ENCODE measurements around the gene LCNL1.
A peak's percentile ranks its signal among the peaks of the same experiment; 100 is the strongest.

Gene LCNL1

DNA sequence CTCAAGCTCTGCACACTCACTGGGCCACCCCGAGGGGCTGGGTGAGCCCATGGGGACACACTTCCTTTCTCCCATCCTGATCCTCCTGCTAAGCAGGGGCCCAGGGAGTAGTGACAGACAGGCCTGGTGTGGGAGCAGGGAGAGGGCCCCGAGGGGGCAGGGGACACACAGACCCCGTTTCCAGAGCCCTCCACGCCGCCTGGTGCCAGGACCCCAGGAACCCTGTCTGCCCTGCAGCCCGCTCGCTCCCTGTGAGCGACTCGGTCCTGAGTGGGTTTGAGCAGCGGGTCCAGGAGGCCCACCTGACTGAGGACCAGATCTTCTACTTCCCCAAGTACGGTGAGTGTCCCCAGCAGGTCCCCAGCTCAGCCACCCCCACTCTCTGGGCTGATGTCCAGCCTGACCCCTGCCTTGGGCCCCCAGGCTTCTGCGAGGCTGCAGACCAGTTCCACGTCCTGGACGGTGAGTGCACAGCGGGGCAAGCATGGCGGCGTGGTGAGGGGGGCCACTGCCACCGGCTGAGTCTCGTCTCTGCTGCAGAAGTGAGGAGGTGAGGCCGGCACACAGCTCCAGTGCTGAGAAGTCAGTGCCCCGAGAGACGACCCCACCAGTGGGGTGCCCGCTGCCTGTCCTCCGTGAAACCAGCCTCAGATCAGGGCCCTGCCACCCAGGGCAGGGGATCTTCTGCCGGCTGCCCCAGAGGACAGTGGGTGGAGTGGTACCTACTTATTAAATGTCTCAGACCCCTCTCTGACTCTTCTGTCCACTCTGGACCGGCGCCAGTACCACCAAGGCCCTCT, 36.4 kb upstream of the LCNL1 start:
- H3K36me3 ChIP-seq (ENCODE audit: control insufficient read depth in 1 of 2, insufficient read depth in 2 of 2, low read length in 2 of 2), result peaks cover 20% of the 10 kb centered on the region in 2 experiments
- no peak overlapping the region for H2AK5ac ChIP-seq (ENCODE audit: low read length)
- no peak overlapping the region for H4K8ac ChIP-seq (ENCODE audit: low read depth, low read length)
- H3K9ac ChIP-seq (ENCODE audit: low read length), result no peak overlapping the region
- peak overlapping the region; percentile 15 for H4K91ac ChIP-seq (ENCODE audit: low read depth, low read length)
- no peak overlapping the region for H4K12ac ChIP-seq (ENCODE audit: low read depth, low read length)
- no peak overlapping the region for H3K14ac ChIP-seq (ENCODE audit: low read length)
- H3K27me3 ChIP-seq (ENCODE audit: insufficient read depth, low read length), result no peaks in the 10 kb centered on the region
- no peak overlapping the region for H2BK120ac ChIP-seq (ENCODE audit: insufficient read depth, low read length, poor library complexity)
- no peak overlapping the region for H3K27ac ChIP-seq (ENCODE audit: low read depth, low read length)
- no peak overlapping the region for H2AFZ ChIP-seq (ENCODE audit: insufficient read depth, low read length, poor library complexity)
- H2BK5ac ChIP-seq (ENCODE audit: low read depth, low read length, poor library complexity), result no peak overlapping the region
- DNase-seq, result no peak
- H3K4me3 ChIP-seq (ENCODE audit: low read depth, low read length), result no peak overlapping the region
- no peak overlapping the region for H3K18ac ChIP-seq (ENCODE audit: low read length)
- peaks cover 15 to 23% of the 10 kb centered on the region in 2 experiments for H3K4me1 ChIP-seq (ENCODE audit: control insufficient read depth in 1 of 2, insufficient read depth in 2 of 2, low read length in 2 of 2)
- H3K9me3 ChIP-seq (ENCODE audit: insufficient read depth, low read depth, low read length), result peaks cover 3% of the 10 kb centered on the region
- no peak overlapping the region for H3K4me2 ChIP-seq (ENCODE audit: low read length)
- peaks cover 16% of the 10 kb centered on the region for H3K79me2 ChIP-seq (ENCODE audit: control insufficient read depth, insufficient read depth, low read length, poor library complexity)
- H2BK12ac ChIP-seq (ENCODE audit: low read length), result no peak overlapping the region
- H3K4ac ChIP-seq (ENCODE audit: low read depth, low read length), result no peak overlapping the region
- no CpG with 5 or more reads among the region's 27 CpGs for WGBS (ENCODE audit: extremely low coverage, insufficient coverage, insufficient read length)
- no peak overlapping the region for H3K23ac ChIP-seq (ENCODE audit: low read length)
- peaks cover 19% of the 10 kb centered on the region for H3K79me1 ChIP-seq (ENCODE audit: low read length)

DNA sequence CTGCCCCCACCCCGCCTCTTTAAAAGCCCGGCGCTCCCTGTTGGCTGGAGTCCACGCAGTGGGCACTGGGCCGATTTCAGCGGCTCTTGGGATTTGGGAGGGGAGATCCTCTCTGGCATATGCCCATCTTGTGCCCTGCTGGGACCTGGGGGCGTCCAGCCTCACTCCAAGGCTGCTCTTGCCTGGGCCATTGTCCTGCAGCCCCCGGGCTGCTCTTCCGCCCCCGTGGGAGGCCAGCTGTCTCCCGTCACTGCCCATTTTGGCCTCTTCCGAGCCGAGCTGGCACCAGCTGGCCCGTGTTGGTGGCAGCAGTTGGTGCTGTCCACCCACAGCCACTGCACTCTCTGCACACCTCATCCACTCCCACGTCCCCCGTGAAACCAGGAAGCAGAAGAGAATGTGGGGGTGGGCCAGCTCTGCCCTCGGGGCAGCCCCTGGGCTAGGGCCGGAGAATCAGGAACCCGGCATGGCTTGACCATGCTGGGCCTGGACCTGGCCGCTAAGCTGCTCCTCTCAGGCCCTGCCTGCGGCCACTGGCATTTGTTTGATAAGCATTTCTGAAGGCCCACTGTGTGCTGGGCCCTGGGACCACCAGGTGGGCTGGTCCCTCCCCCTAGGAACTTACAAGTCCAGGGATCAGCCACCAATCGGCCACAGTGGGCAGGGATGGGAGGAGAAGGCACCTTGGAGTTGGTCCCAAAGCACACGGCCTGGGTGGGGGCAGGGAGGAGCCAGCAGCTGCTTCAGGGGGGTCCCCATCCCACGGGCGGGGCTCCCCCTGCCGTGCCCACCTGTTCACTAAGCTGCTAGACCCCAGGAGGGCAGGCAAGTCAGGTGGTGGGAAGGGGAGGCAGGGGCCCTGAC, 35.5 kb upstream of the LCNL1 start:
- H3K27me3 ChIP-seq (ENCODE audit: insufficient read depth, low read length), result no peaks in the 10 kb centered on the region
- H2AFZ ChIP-seq (ENCODE audit: insufficient read depth, low read length, poor library complexity), result no peak overlapping the region
- no peak overlapping the region for H3K23ac ChIP-seq (ENCODE audit: low read length)
- no peak overlapping the region for H2AK5ac ChIP-seq (ENCODE audit: low read length)
- no peak overlapping the region for H4K12ac ChIP-seq (ENCODE audit: low read depth, low read length)
- no peak overlapping the region for H3K18ac ChIP-seq (ENCODE audit: low read length)
- WGBS (ENCODE audit: extremely low coverage, insufficient coverage, insufficient read length), result no CpG with 5 or more reads among the region's 26 CpGs
- H3K9ac ChIP-seq (ENCODE audit: low read length), result no peak overlapping the region
- H3K36me3 ChIP-seq (ENCODE audit: control insufficient read depth in 1 of 2, insufficient read depth in 2 of 2, low read length in 2 of 2), result peaks cover 11 to 12% of the 10 kb centered on the region in 2 experiments
- H3K27ac ChIP-seq (ENCODE audit: low read depth, low read length), result no peak overlapping the region
- H2BK5ac ChIP-seq (ENCODE audit: low read depth, low read length, poor library complexity), result no peak overlapping the region
- peak overlapping the region; percentile 33 for H2BK120ac ChIP-seq (ENCODE audit: insufficient read depth, low read length, poor library complexity)
- H3K9me3 ChIP-seq (ENCODE audit: insufficient read depth, low read depth, low read length), result peaks cover 3% of the 10 kb centered on the region
- no peak overlapping the region for H4K91ac ChIP-seq (ENCODE audit: low read depth, low read length)
- peaks cover 19% of the 10 kb centered on the region for H3K79me1 ChIP-seq (ENCODE audit: low read length)
- H4K8ac ChIP-seq (ENCODE audit: low read depth, low read length), result no peak overlapping the region
- H3K4me2 ChIP-seq (ENCODE audit: low read length), result no peak overlapping the region
- H3K14ac ChIP-seq (ENCODE audit: low read length), result no peak overlapping the region
- H3K4me3 ChIP-seq (ENCODE audit: low read depth, low read length), result no peak overlapping the region
- H2BK12ac ChIP-seq (ENCODE audit: low read length), result no peak overlapping the region
- H3K4ac ChIP-seq (ENCODE audit: low read depth, low read length), result no peak overlapping the region
- no peak for DNase-seq
- H3K4me1 ChIP-seq (ENCODE audit: control insufficient read depth in 1 of 2, insufficient read depth in 2 of 2, low read length in 2 of 2), result peaks cover 15 to 23% of the 10 kb centered on the region in 2 experiments
- H3K79me2 ChIP-seq (ENCODE audit: control insufficient read depth, insufficient read depth, low read length, poor library complexity), result peaks cover 16% of the 10 kb centered on the region

DNA sequence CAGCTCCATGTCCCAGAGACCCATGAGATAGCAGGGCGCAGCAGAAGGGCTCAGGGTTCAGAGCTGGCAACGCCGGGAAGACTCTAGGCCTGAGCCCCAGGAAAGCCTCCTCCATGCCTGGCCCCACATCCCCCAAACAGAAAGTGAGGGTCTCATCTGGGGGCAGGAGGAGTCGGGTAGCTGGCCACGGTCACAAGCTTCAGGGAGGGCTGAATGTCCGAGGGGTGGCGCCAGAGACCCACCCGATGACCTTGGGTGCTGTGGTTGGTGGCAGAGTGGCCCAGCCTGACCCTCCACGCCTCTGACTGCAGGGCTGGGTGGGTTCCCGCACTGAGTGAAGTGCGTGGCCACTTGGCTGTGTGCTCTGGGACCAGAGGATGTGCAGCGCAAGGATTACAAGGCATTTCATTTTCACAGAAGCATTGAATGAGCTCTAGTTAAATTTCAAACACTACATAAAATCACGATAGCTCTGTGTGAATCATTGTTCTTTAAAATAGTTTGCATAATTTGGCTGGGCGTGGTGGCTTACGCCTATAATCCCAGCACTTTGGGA, 34.8 kb upstream of the LCNL1 start:
- Histone ChIP-seq H3K18ac (ENCODE audit: low read length) (no peak overlapping the region), H3K23ac (ENCODE audit: low read length) (no peak overlapping the region), H2BK5ac (ENCODE audit: low read depth, low read length, poor library complexity) (no peak overlapping the region), H3K27ac (ENCODE audit: low read depth, low read length) (no peak overlapping the region), H3K4ac (ENCODE audit: low read depth, low read length) (no peak overlapping the region), H4K8ac (ENCODE audit: low read depth, low read length) (no peak overlapping the region), H3K27me3 (ENCODE audit: insufficient read depth, low read length) (no peaks in the 10 kb centered on the region), H4K12ac (ENCODE audit: low read depth, low read length) (no peak overlapping the region), H2AK5ac (ENCODE audit: low read length) (no peak overlapping the region), H3K4me1 (ENCODE audit: control insufficient read depth in 1 of 2, insufficient read depth in 2 of 2, low read length in 2 of 2) (peaks cover 12 to 20% of the 10 kb centered on the region in 2 experiments), H2BK12ac (ENCODE audit: low read length) (no peak overlapping the region), H2BK120ac (ENCODE audit: insufficient read depth, low read length, poor library complexity) (peak overlapping the region; percentile 33), H2AFZ (ENCODE audit: insufficient read depth, low read length, poor library complexity) (no peak overlapping the region), H4K91ac (ENCODE audit: low read depth, low read length) (no peak overlapping the region), H3K4me2 (ENCODE audit: low read length) (no peak overlapping the region), H3K79me1 (ENCODE audit: low read length) (peaks cover 19% of the 10 kb centered on the region), H3K9me3 (ENCODE audit: insufficient read depth, low read depth, low read length) (peaks cover 3% of the 10 kb centered on the region), H3K9ac (ENCODE audit: low read length) (no peak overlapping the region), H3K4me3 (ENCODE audit: low read depth, low read length) (no peak overlapping the region), H3K14ac (ENCODE audit: low read length) (no peak overlapping the region), H3K36me3 (ENCODE audit: control insufficient read depth in 1 of 2, insufficient read depth in 2 of 2, low read length in 2 of 2) (peaks cover 4% of the 10 kb centered on the region in 2 experiments), H3K79me2 (ENCODE audit: control insufficient read depth, insufficient read depth, low read length, poor library complexity) (peaks cover 16% of the 10 kb centered on the region)
- WGBS (ENCODE audit: extremely low coverage, insufficient coverage, insufficient read length), result no CpG with 5 or more reads among the region's 15 CpGs
- DNase-seq, result peak; percentile 18 to 48

DNA sequence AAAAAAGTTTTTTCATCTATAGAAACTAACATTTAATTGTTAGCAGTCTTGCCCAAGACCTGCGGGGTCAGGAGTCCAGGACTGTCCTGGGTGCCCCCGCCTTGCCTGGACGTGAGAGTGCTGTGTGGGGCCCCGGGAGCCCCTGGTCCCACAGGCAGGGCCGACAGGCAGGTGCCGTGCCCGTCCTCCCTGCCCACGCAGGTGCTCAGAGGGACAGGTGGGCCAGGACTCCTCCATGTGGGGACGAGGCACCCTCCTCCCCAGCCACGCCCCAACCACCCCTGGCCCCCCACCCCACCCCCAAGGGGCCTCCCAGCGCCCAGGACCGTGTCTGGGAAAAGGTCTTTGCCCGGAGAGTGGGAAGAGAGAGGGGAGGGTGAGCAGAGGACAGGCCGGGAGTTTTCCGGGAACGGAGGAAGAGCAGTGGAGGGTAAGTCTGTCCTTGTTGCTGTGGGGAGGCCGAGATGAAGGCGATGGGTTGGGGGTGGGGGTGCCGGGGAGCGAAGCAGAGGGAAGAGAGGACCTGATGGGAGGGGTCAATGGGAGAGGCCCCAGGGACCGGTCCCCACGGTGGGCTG, 33.5 kb upstream of the LCNL1 start:
- no peaks in the 10 kb centered on the region for H3K27me3 ChIP-seq (ENCODE audit: insufficient read depth, low read length)
- peak overlapping the region; percentile 91 for H3K4me2 ChIP-seq (ENCODE audit: low read length)
- H3K9me3 ChIP-seq (ENCODE audit: insufficient read depth, low read depth, low read length), result no peaks in the 10 kb centered on the region
- H3K23ac ChIP-seq (ENCODE audit: low read length), result no peak overlapping the region
- peak overlapping the region; percentile 64 for H2AFZ ChIP-seq (ENCODE audit: insufficient read depth, low read length, poor library complexity)
- H2BK12ac ChIP-seq (ENCODE audit: low read length), result no peak overlapping the region
- H3K14ac ChIP-seq (ENCODE audit: low read length), result peak overlapping the region; percentile 26
- H3K4ac ChIP-seq (ENCODE audit: low read depth, low read length), result peak overlapping the region; percentile 25
- peaks cover 9% of the 10 kb centered on the region for H3K79me1 ChIP-seq (ENCODE audit: low read length)
- no peak for DNase-seq
- peak overlapping the region; percentile 67 for H3K4me3 ChIP-seq (ENCODE audit: low read depth, low read length)
- H4K8ac ChIP-seq (ENCODE audit: low read depth, low read length), result peak overlapping the region; percentile 74
- peaks cover 3% of the 10 kb centered on the region for H3K79me2 ChIP-seq (ENCODE audit: control insufficient read depth, insufficient read depth, low read length, poor library complexity)
- H2BK120ac ChIP-seq (ENCODE audit: insufficient read depth, low read length, poor library complexity), result no peak overlapping the region
- H3K36me3 ChIP-seq (ENCODE audit: control insufficient read depth in 1 of 2, insufficient read depth in 2 of 2, low read length in 2 of 2), result no peaks in the 10 kb centered on the region
- H3K4me1 ChIP-seq (ENCODE audit: control insufficient read depth in 1 of 2, insufficient read depth in 2 of 2, low read length in 2 of 2), result peaks cover 8 to 15% of the 10 kb centered on the region in 2 experiments
- H3K18ac ChIP-seq (ENCODE audit: low read length), result no peak overlapping the region
- peak overlapping the region; percentile 15 for H4K12ac ChIP-seq (ENCODE audit: low read depth, low read length)
- H3K27ac ChIP-seq (ENCODE audit: low read depth, low read length), result peak overlapping the region; percentile 16
- WGBS (ENCODE audit: extremely low coverage, insufficient coverage, insufficient read length), result no CpG with 5 or more reads among the region's 22 CpGs
- peak overlapping the region; percentile 58 for H4K91ac ChIP-seq (ENCODE audit: low read depth, low read length)
- no peak overlapping the region for H2AK5ac ChIP-seq (ENCODE audit: low read length)
- H3K9ac ChIP-seq (ENCODE audit: low read length), result no peak overlapping the region
- no peak overlapping the region for H2BK5ac ChIP-seq (ENCODE audit: low read depth, low read length, poor library complexity)

Data from trophoblast cell (in vitro differentiated cells and primary cell).